ENCODE data around the gene PKD2L1.
"Not testable (repeated sequence)": the region's sequence is repeated elsewhere in the genome, so short reads cannot be mapped to it uniquely, and the experiment has no call there.

PKD2L1 gene

DNA sequence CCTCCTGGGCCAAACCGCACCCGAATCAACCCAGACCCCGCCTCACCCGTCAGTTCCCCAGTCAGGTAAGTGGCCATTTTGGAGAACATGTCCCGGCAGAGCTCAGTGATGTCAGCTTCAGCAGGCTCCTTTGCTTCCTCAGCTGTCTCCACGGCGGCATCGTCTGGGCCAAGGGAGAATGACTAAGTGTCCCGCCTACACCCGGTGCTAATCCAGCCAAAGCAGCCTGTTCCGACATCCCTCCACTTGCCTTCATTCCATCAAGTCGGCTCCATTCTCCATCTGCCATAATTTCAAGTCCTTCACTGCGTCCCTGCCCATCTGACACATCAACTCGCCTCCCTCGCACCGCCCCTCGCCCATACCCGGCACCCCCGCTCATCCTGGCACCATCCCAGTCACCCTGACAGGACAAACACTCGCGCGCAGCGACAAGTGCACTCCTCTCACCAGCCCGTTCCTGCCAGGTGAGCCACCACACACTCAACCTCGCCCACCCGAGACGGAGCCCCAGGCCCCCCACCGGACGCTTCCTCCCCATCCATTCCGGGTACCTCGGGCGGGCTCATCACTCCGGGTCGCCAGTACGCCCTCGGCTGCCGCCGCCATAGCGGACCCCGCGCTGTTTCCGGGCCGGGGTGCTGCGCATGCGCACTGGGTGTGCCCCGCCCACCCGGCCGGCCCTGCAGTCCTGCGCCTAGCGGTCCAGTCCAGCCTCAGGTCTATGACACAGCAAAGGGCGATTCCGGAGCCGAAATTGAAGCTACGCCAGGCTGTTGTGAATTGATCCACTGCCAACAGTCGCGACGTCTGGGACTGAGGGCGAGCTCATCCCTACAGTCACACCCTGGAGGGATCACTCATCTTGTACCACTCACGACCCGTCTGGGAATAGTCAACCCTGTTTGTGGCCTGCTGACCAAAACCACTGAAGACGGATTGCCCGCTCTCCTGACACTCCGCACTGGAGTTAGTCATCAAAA lies 43.7 kb downstream of the PKD2L1 start, which contains the start of gene BLOC1S2:
Gene BLOC1S2, minus strand, starts transcription at position 630 of the 983 bp plus-strand sequence. Its CDS starts 21 bp downstream, at position 609.
- DNase-seq (ENCODE audit: low read depth in 3 of 3): peak; percentile 75 to 84 (median 84)

DNA sequence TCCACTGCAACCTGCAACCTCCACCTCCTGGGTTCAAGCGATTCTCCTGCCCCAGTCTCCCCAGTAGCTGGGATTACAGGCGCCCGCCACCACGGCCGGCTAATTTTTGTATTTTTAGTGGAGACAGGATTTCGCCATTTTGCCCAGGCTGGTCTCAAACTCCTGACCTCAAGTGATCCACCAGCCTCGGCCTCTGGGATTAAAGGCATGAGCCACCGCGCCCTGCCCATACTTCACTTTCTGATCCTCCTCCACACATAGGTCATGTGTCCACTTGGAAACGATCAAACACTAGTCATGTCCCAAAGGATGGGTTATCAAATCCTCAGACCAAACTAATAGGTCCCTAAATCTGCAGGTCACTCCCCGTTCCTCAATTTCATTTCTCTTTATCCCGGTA lies 44.7 kb downstream of the PKD2L1 start:
- not testable (repeated sequence) for DNase-seq (ENCODE audit: low read depth in 3 of 3)

DNA sequence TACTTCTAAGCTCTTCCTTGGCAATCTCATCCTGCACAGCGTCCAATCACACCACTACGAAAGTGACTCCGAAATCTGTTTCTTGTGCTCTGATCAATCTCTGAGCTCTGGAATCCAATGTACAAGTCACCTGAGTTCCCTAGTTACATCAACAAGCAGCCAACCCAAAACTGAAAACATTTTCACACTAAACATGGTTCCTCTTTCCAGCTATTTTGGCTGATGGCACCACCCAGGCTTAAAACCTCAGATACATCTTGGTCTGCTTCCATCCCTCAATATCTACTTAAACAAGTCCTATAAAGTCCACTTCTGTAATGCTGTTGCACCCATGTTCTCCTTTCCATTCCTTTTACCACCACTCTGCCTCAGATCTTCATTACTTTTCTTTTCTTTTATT lies 47.1 kb downstream of the PKD2L1 start:
- DNase-seq (ENCODE audit: low read depth in 3 of 3): no peak

DNA sequence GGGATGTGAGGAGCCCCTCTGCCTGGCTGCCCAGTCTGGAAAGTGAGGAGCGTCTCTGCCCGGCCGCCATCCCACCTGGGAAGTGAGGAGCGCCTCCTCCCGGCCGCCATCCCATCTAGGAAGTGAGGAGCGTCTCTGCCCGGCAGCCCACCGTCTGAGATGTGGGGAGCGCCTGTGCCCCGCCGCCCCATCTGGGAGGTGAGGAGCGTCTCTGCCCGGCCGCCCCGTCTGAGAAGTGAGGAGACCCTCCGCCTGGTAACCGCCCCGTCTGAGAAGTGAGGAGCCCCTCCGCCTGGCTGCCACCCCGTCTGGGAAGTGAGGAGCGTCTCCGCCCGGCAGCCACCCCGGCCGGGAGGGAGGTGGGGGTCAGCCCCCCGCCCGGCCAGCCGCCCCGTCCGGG lies 53.1 kb downstream of the PKD2L1 start:
- not testable (repeated sequence) for DNase-seq (ENCODE audit: low read depth in 3 of 3)

DNA sequence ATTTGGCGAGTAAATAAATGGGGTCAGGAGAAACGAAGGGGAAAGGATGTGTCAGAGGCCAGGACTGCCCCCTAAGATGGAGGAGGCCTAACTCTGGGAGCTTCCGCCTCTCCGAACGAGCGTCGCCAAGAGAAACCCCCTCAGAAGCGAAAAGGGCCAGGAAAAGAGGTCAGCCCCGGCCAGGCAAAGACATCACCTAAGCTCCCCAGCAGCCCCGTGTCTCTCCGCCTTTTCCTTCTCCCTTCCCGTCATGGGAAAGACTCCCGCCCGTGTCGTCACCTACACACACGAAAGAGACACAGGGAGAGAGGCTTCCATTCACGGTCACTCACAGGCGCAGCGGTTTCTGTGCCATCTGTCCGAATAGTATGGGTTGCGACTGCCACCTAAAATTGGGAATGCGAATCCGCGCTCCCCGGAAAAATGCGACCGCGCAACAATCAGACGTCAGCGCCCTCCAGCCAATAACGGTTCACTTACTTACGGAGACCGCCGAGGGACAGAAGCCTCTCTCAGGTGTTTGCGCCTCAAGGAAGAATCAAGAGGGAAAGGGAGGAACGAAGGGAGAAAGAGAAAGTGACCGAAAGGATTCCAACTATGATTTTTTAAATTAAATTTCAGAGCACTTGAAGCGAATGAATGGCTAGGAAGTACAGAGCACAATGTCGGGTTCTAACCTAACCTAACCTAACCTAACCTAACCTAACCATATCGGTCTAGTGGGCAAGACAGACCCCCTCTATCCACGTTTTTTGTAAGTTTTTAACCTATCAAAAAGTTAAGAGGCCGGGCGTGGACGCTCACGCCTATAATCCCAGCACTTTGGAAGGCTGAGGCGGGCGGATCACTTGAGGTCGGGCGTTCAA lies 62.6 kb downstream of the PKD2L1 start, which contains the start of gene CWF19L1:
Gene CWF19L1, minus strand, starts transcription at position 400 of the 866 bp plus-strand sequence. Its CDS starts 45 bp downstream, at position 355.
- DNase-seq (ENCODE audit: low read depth in 3 of 3): peak; percentile 59 to 73 (median 69)

DNA sequence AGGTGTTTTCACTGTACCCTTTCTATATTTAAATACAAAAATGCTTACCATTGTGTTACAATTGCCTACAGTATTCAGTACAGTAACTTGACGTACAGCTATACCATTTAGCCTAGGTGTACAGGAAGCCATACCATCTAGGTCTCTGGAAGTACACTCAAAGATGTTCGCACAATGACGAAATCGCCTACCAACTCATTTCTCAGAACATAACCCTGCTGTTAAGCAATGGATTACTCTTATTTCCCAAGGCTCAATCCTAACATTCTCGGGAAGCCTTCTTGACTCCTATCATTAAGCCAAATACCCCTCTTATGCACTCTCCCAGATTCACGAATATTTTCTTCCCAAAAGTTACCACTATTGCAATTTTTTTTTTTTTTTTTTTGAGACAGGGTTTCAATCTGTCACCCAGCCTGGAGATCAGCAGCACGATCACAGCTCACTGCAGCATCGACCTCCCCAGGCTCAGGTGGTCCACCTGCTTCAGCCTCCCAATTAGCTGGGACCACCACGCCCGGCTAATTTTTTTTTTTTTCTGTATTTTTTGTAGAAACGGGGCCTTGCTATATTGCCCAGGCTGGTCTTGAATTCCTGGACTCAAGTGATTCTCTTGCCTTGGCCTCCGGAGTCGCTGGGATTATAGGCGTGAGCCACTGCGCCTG lies 64.1 kb downstream of the PKD2L1 start:
- no peak for DNase-seq (ENCODE audit: low read depth in 3 of 3)

DNA sequence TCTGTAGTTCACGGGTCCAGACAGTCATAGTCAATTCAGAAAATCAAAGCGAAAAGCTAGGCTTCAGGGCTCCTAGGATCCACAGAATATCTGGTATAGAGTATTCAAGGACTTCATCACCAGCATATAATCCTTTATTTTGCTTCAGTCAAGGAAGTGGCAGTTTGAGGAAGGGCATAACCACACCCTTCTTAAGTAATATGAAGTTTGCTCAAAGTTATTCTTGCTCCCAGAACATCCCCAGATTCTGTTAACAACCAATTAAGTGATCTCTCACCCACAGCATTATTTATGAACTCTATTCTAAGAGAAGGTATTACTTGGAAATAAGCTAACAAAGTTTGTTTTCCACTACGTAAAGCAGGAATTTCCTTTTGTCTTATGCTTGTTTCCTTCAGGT lies 75.8 kb downstream of the PKD2L1 start:
- DNase-seq (ENCODE audit: low read depth in 3 of 3): no peak

DNA sequence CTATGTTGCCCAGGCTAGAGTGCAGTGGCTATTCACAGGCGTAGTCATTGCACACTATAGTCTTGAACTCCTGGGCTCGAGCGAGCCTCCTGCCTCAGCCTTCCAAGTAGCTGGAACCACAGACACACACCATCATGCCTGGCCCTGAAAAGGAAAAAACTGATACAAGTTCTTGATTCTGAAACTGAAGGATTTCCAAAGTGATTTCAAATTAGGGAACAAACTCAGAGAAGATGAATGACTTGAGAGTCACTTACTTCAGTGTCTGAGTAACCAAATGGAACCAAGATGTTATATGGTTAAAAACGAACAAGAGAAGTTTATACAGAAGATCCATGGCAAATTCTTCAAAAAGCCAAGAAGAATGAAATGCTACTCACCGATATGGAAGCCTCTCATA lies 77.0 kb downstream of the PKD2L1 start:
- DNase-seq (ENCODE audit: low read depth in 3 of 3): no peak

DNA sequence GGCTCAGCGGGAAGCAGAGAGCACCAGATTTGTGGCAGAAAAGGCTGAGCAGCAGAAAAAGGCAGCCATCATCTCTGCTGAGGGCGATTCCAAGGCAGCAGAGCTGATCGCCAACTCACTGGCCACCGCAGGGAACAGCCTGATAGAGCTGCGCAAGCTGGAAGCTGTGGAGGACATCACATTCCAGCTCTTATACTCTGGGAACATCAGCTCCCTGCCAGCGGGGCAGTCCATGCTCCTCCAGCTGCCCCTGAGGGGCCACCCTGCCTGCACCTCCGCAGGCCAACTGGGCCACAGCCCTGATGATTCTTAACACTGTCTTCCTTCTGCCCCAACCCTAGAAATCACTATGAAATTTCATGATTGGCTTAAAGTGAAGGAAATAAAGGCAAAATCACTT lies 81.2 kb downstream of the PKD2L1 start:
- DNase-seq (ENCODE audit: low read depth in 3 of 3): no peak

DNA sequence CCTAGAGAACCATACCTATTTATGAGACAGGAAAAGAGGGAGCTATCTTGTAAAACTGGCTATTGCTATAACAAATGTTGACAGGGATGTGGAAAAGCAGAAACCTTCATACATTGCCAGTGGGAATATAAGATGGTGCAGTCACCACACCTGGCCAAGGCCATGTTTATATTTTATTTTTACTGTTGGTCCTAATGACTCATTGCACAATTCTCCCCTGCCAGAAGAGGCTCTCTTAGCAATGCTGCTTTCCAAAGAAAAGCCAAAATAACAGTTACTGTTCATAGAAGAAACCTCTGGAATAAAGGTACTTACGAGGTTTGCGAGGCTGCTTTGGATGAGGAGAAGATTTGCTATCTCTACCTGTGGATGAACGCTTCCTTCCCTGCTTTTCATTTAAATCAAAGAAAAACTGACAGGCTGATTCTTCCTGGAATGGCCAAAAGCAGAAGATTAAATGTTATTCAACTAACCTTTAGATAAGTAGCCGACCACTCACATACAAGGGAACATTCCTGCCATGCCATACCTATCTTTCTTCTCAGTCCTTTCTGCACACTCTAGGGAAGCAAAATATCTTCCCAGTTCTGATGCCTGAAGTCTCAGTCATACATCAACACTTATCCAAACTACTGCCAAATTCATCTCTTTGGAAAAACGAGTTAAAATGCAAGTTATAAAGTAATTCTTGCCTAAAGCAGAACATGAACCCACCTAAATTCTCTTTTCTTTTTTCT lies 84.4 kb downstream of the PKD2L1 start:
- DNase-seq (ENCODE audit: low read depth in 3 of 3): no peak

DNA sequence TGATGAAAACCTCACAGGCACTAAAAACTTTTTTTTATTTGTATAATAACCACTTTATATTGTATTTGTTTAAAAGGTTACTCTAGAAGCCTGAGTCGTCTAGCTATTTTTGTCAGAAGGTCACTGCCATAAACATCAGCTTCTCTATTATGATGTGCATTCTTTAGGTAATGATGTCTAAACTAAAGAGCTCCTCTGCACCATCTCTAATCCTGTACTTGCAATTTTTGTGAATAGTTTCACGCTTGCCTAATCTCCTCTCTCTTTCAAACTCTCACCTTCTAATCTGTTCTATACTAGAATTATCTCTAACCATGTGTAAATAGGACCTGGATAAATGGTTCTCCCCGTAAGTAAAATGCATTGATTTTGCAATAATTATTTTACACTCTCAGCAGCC lies 90.2 kb downstream of the PKD2L1 start:
- DNase-seq (ENCODE audit: low read depth in 3 of 3): no peak

DNA sequence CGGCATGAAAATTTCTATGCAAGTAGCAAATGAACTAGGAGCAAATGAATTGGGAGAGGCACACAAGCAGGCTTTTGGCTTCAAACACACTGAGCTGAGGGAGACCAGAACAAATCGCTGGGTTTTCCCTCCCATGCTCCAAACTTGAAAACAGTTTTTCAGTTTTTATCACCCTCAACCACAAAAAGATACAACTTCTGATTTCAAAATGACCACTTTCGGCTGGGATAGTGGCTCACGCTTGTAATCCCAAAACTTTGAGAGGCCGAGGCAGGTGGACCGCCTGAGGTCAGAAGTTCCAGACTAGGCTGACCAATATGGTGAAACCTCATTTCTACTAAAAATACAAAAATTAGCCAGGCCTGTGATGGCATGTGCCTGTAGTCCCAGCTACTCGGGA lies 91.6 kb downstream of the PKD2L1 start:
- no peak for DNase-seq (ENCODE audit: low read depth in 3 of 3)

Measured in stimulated activated CD4-positive, alpha-beta T cell treated with anti-CD3 and anti-CD28 coated beads, TNF-alpha, amount 100 ng/mL, for 24 hours (primary cell).